ENCODE results near the gene RAB40C. TPM values are rescaled to one million over a fixed set of nuclear protein-coding genes. Genes with fewer than 3 reads are reported as not detected.

The RAB40C gene
- total and polyA plus RNA-seq, 2 donors (not counting 1 experiment from before 2014, with no cell fraction given) = 12.7 to 26.9 TPM

- ChIA-PET CTCF (no interaction called here), POLR2A (no interaction called here)
- no peak overlapping the region for H3K27ac Mint-ChIP-seq
- no peak overlapping the region for H3K27ac ChIP-seq (ENCODE audit: low read length in 2 of 2)
- WGBS (ENCODE audit: insufficient coverage) = 95% methylated on average over 42 of the region's 42 CpGs
- peaks cover 25% of the 10 kb centered on the region for H3K79me2 ChIP-seq (ENCODE audit: control insufficient read depth, insufficient read depth, low read length)
- no peak overlapping the region for H3K4me3 ChIP-seq (ENCODE audit: control extremely low read depth in 1 of 5, extremely low read depth in 1 of 5, insufficient read depth in 1 of 5, low read depth in 2 of 5, low read length in 4 of 5)
- no peak overlapping the region for H3K9ac ChIP-seq (ENCODE audit: low read length)
- H3K4me2 ChIP-seq (replicated peaks; ENCODE audit: low read depth, low read length, poor library complexity, severe bottlenecking) = no peak overlapping the region
- no peaks in the 10 kb centered on the region for H4K20me1 ChIP-seq (ENCODE audit: control insufficient read depth, insufficient read depth, low read length, poor library complexity, severe bottlenecking)
- peaks cover 0 to 13% (median 4%) of the 10 kb centered on the region in 4 experiments for H3K27me3 ChIP-seq (replicated peaks in 1 of 4; ENCODE audit: control extremely low read depth in 1 of 4, control insufficient read depth in 3 of 4, insufficient read depth in 4 of 4, low read length in 3 of 4)
- peaks cover 27 to 38% of the 10 kb centered on the region in 2 donors for H3K4me1 ChIP-seq (ENCODE audit: control insufficient read depth in 2 of 2, insufficient read depth in 2 of 2, low read length in 2 of 2)
- TF ChIP-seq CTCF (IDR thresholded peaks at IDR 0.05) (no peak), EZH2 (IDR thresholded peaks at IDR 0.05; ENCODE audit: borderline replicate concordance, insufficient read depth, low read depth, low read length, poor library complexity, severe bottlenecking) (no peak)
- ATAC-seq (ENCODE audit: low read depth) = no peak
- no peaks in the 10 kb centered on the region for H3K36me3 ChIP-seq (replicated peaks in 1 of 2; ENCODE audit: control extremely low read depth in 1 of 2, control insufficient read depth in 1 of 2, extremely low read depth in 1 of 2, insufficient read depth in 2 of 2, low read length in 1 of 2)
- H3K4me3 Mint-ChIP-seq = no peak overlapping the region
- peaks cover 21% of the 10 kb centered on the region for H3K4me1 Mint-ChIP-seq
- no peak for DNase-seq
- no peaks in the 10 kb centered on the region for H3K9me3 ChIP-seq (ENCODE audit: control extremely low read depth in 1 of 3, control insufficient read depth in 2 of 3, insufficient read depth in 1 of 3, low read length in 2 of 3)
- H3K27me3 Mint-ChIP-seq = peaks cover 6% of the 10 kb centered on the region
- intact Hi-C loops (cut with micrococcal nuclease) = no loop called here
- no peaks in the 10 kb centered on the region for H3K9me3 Mint-ChIP-seq (ENCODE audit: insufficient read depth)
- no peak overlapping the region for H2AFZ ChIP-seq (ENCODE audit: insufficient read depth, low read depth, low read length, poor library complexity, severe bottlenecking)
Measured at GRCh38 chr16:564690-565418, 25.0 kb upstream of the RAB40C start.

Data from B cell (primary cell).